HepG2 (cell line): ENCODE data around the gene RPS23. TPM values are rescaled to one million over a fixed set of nuclear protein-coding genes. Genes with fewer than 3 reads are reported as not detected.

ENCODE experiments used
- ELF4 ChIP-seq: sonication (generic); formaldehyde crosslinking; IDR thresholded peaks from 2 replicates; pipeline ENCODE4 v1.5.0; 2020; ENCODE audit warnings: missing genetic modification reagents, mild to moderate bottlenecking, moderate library complexity, borderline replicate concordance
- HMG20B ChIP-seq: conservative IDR thresholded peaks from 2 replicates; pipeline ENCODE4 v1.6.1; 2016; ENCODE audit warnings: missing genetic modification reagents, missing compliant biosample characterization
- HOXA5 ChIP-seq: sonication (generic); formaldehyde crosslinking; IDR thresholded peaks from 2 replicates; pipeline ENCODE4 v1.4.0; 2020; ENCODE audit warnings: missing genetic modification reagents
- KLF16 ChIP-seq, 2 experiments: sonication (generic) in 1 of 2; formaldehyde crosslinking in 1 of 2; IDR thresholded peaks; 2 replicates each; pipeline versions ENCODE4 v1.6.1 to v1.8.0; 2016 to 2023; ENCODE audit warnings: missing genetic modification reagents in 2 of 2, missing compliant biosample characterization in 1 of 2
- MIXL1 ChIP-seq: IDR thresholded peaks from 2 replicates; pipeline ENCODE4 v1.6.1; 2016
- RELA ChIP-seq: sonication (generic); formaldehyde crosslinking; IDR thresholded peaks from 2 replicates; pipeline ENCODE4 v1.4.0; 2020; ENCODE audit warnings: missing genetic modification reagents
- RFXANK ChIP-seq: IDR thresholded peaks from 2 replicates; pipeline ENCODE4 v1.6.1; 2016
- ZNF225 ChIP-seq: sonication (generic); formaldehyde crosslinking; IDR thresholded peaks from 2 replicates; pipeline ENCODE4 v1.4.0; 2020; ENCODE audit warnings: mild to moderate bottlenecking, missing genetic modification reagents
- ZNF451 ChIP-seq: sonication (generic); formaldehyde crosslinking; IDR thresholded peaks from 2 replicates; pipeline ENCODE4 v1.5.0; 2020; ENCODE audit warnings: mild to moderate bottlenecking, missing genetic modification reagents
- ZNF556 ChIP-seq: sonication (generic); formaldehyde crosslinking; IDR thresholded peaks from 2 replicates; pipeline ENCODE4 v1.4.0; 2020; ENCODE audit warnings: mild to moderate bottlenecking, missing genetic modification reagents, borderline replicate concordance
- ZNF891 ChIP-seq: sonication (generic); formaldehyde crosslinking; IDR thresholded peaks from 2 replicates; pipeline ENCODE4 v1.5.0; 2020; ENCODE audit warnings: mild to moderate bottlenecking, missing genetic modification reagents
- polyA plus RNA-seq, 8 experiments: library from polyadenylated mRNA; depleted of rRNA in 3 of 8; stranded (reverse) in 7 of 8; unstranded in 1 of 8; fragments of >200 nt; fragmentation: Illumina TruSeq in 4 of 8; extraction: Trizol in 4 of 8; gene quantifications; 2 replicates each; pipeline versions ENCODE4 v1.2.1 to v1.2.3, GENCODE V29; 2011 to 2016; ENCODE audit warnings: low read depth in 4 of 8, missing spikeins in 1 of 8, mixed read lengths in 1 of 8; ENCODE audit not compliant: insufficient read depth in 1 of 8
- total RNA-seq, 5 experiments: library from RNA; depleted of rRNA; stranded (reverse); fragments of >200 nt; fragmentation: Illumina TruSeq; extraction: Trizol; gene quantifications; 2 replicates each; pipeline ENCODE4 v1.2.3, GENCODE V29; 2016; ENCODE audit warnings: low read depth in 1 of 5
- TF ChIP-seq, protein P1 (sequence below): sonication (generic); formaldehyde crosslinking; IDR thresholded peaks from 2 replicates; pipeline ENCODE4 v1.5.1; 2020; ENCODE audit warnings: missing genetic modification reagents, mild to moderate bottlenecking, borderline replicate concordance
- TF ChIP-seq, protein P2 (sequence below): sonication (generic); formaldehyde crosslinking; IDR thresholded peaks from 2 replicates; pipeline ENCODE4 v1.5.0; 2020; ENCODE audit warnings: missing genetic modification reagents, mild to moderate bottlenecking, borderline replicate concordance
- TF ChIP-seq, protein P3 (sequence below): fragments of 450-650 bp; IDR thresholded peaks from 2 replicates; pipeline ENCODE4 v1.6.1; 2017
- TF ChIP-seq, protein P4 (sequence below): sonication (generic); formaldehyde crosslinking; IDR thresholded peaks from 2 replicates; pipeline ENCODE4 v1.4.0; 2020; ENCODE audit warnings: mild to moderate bottlenecking, missing genetic modification reagents, borderline replicate concordance
- TF ChIP-seq, protein P5 (sequence below): IDR thresholded peaks from 2 replicates; pipeline ENCODE4 v1.6.1; 2016; ENCODE audit warnings: mild to moderate bottlenecking, missing biosample characterization, missing genetic modification reagents
- TF ChIP-seq, protein P6 (sequence below): sonication (generic); formaldehyde crosslinking; IDR thresholded peaks from 2 replicates; pipeline ENCODE4 v1.4.0; 2020; ENCODE audit warnings: missing genetic modification reagents
- TF ChIP-seq, protein P7 (sequence below): sonication (generic); formaldehyde crosslinking; IDR thresholded peaks from 2 replicates; pipeline ENCODE4 v1.5.0; 2020; ENCODE audit warnings: missing genetic modification reagents

RPS23 gene
- total and polyA plus RNA-seq, 2 of the 13 experiments (the other 11 are each of a cell fraction or from before 2014, with no cell fraction given), result 3,088 to 3,235 TPM

DNA sequence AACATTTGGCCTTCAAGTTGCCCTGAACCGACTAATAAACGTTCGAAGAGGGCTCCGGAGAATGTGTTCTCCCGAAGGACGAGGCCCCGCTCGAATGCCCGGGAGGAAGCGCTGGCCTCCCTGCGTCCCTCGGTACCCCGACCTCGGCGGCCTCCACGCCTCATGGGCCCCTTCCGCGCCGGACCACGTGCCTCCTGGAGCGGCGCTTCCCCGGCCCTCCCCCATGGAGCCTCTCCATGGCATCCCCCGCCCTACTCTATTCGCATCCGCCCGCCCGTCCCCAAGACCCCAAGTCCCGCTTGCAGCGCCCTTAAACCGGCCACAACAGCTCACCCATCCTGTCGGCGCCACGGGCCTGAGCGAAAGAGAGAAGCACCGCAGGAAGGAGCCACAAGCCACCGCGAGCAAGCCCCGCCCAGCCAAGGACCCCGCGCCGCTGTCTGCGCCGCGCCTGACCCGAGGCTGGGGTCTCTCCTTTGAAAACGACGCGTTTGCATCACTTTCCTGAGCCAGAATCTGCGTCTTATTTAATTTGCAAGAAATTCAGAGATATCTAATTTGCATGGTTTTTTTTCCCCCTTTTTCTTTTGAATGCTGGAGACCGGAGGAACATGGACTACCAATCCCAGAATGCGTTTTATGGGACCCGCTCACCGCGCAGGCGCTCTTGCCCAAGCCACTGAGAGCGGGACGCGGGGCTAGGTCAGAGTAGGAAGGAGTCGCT is at the start of gene RPS23 (continued):
- TF ChIP-seq, protein P1, sequence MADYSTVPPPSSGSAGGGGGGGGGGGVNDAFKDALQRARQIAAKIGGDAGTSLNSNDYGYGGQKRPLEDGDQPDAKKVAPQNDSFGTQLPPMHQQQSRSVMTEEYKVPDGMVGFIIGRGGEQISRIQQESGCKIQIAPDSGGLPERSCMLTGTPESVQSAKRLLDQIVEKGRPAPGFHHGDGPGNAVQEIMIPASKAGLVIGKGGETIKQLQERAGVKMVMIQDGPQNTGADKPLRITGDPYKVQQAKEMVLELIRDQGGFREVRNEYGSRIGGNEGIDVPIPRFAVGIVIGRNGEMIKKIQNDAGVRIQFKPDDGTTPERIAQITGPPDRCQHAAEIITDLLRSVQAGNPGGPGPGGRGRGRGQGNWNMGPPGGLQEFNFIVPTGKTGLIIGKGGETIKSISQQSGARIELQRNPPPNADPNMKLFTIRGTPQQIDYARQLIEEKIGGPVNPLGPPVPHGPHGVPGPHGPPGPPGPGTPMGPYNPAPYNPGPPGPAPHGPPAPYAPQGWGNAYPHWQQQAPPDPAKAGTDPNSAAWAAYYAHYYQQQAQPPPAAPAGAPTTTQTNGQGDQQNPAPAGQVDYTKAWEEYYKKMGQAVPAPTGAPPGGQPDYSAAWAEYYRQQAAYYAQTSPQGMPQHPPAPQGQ, result no peak
- TF ChIP-seq ZNF891 (CRISPR knock-in tag) (peak; percentile 81; the same call in 1 of the 2 replicates), ZNF225 (CRISPR knock-in tag) (peak; percentile 82), RFXANK (CRISPR knock-in tag) (no peak), HOXA5 (CRISPR knock-in tag) (peak; percentile 89), ZNF451 (CRISPR knock-in tag) (peak; percentile 69; the same call in 1 of the 2 replicates), HMG20B (CRISPR knock-in tag) (no peak), MIXL1 (CRISPR knock-in tag) (no peak), ELF4 (CRISPR knock-in tag) (no peak), RELA (CRISPR knock-in tag) (peak; percentile 28; the same call in 1 of the 2 replicates), KLF16 (CRISPR knock-in tag; IDR thresholded peaks at IDR 0.05) (peak in 1 of 2 experiments; percentile 62; a peak in 2 of 4 replicates), ZNF556 (CRISPR knock-in tag) (no peak)
- TF ChIP-seq, protein P2, sequence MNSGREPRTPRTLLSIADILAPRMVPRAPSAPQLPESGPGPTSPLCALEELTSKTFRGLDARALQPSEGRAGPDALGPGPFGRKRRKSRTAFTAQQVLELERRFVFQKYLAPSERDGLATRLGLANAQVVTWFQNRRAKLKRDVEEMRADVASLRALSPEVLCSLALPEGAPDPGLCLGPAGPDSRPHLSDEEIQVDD (CRISPR knock-in tag), result no peak
- TF ChIP-seq, protein P3, sequence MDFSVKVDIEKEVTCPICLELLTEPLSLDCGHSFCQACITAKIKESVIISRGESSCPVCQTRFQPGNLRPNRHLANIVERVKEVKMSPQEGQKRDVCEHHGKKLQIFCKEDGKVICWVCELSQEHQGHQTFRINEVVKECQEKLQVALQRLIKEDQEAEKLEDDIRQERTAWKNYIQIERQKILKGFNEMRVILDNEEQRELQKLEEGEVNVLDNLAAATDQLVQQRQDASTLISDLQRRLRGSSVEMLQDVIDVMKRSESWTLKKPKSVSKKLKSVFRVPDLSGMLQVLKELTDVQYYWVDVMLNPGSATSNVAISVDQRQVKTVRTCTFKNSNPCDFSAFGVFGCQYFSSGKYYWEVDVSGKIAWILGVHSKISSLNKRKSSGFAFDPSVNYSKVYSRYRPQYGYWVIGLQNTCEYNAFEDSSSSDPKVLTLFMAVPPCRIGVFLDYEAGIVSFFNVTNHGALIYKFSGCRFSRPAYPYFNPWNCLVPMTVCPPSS, result no peak
- TF ChIP-seq, protein P4, sequence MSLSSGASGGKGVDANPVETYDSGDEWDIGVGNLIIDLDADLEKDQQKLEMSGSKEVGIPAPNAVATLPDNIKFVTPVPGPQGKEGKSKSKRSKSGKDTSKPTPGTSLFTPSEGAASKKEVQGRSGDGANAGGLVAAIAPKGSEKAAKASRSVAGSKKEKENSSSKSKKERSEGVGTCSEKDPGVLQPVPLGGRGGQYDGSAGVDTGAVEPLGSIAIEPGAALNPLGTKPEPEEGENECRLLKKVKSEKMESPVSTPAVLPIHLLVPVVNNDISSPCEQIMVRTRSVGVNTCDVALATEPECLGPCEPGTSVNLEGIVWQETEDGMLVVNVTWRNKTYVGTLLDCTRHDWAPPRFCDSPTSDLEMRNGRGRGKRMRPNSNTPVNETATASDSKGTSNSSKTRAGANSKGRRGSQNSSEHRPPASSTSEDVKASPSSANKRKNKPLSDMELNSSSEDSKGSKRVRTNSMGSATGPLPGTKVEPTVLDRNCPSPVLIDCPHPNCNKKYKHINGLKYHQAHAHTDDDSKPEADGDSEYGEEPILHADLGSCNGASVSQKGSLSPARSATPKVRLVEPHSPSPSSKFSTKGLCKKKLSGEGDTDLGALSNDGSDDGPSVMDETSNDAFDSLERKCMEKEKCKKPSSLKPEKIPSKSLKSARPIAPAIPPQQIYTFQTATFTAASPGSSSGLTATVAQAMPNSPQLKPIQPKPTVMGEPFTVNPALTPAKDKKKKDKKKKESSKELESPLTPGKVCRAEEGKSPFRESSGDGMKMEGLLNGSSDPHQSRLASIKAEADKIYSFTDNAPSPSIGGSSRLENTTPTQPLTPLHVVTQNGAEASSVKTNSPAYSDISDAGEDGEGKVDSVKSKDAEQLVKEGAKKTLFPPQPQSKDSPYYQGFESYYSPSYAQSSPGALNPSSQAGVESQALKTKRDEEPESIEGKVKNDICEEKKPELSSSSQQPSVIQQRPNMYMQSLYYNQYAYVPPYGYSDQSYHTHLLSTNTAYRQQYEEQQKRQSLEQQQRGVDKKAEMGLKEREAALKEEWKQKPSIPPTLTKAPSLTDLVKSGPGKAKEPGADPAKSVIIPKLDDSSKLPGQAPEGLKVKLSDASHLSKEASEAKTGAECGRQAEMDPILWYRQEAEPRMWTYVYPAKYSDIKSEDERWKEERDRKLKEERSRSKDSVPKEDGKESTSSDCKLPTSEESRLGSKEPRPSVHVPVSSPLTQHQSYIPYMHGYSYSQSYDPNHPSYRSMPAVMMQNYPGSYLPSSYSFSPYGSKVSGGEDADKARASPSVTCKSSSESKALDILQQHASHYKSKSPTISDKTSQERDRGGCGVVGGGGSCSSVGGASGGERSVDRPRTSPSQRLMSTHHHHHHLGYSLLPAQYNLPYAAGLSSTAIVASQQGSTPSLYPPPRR (CRISPR knock-in tag), result no peak
- TF ChIP-seq, protein P5, sequence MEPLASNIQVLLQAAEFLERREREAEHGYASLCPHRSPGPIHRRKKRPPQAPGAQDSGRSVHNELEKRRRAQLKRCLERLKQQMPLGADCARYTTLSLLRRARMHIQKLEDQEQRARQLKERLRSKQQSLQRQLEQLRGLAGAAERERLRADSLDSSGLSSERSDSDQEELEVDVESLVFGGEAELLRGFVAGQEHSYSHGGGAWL, result peak; percentile 81; the same call in 1 of the 2 replicates
- TF ChIP-seq, protein P6, sequence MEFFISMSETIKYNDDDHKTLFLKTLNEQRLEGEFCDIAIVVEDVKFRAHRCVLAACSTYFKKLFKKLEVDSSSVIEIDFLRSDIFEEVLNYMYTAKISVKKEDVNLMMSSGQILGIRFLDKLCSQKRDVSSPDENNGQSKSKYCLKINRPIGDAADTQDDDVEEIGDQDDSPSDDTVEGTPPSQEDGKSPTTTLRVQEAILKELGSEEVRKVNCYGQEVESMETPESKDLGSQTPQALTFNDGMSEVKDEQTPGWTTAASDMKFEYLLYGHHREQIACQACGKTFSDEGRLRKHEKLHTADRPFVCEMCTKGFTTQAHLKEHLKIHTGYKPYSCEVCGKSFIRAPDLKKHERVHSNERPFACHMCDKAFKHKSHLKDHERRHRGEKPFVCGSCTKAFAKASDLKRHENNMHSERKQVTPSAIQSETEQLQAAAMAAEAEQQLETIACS, result peak; percentile 38; the same call in 1 of the 2 replicates
- TF ChIP-seq, protein P7, sequence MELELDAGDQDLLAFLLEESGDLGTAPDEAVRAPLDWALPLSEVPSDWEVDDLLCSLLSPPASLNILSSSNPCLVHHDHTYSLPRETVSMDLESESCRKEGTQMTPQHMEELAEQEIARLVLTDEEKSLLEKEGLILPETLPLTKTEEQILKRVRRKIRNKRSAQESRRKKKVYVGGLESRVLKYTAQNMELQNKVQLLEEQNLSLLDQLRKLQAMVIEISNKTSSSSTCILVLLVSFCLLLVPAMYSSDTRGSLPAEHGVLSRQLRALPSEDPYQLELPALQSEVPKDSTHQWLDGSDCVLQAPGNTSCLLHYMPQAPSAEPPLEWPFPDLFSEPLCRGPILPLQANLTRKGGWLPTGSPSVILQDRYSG (CRISPR knock-in tag), result no peak
